HG03460 (cell line): Measurements from ENCODE around the gene SLC35D1.

ENCODE experiments used
- ATAC-seq: cut with Tn5 transposase; IDR thresholded peaks from one replicate; pipeline ENCODE4 v1.9.1; 2021; ENCODE audit not compliant: unreplicated experiment

The SLC35D1 gene

GRCh38 chr1:67044631-67045270 is 9.2 kb downstream of the SLC35D1 start:
- no peak for ATAC-seq

GRCh38 chr1:67043366-67043765 is 10.6 kb downstream of the SLC35D1 start:
- no peak for ATAC-seq

- ATAC-seq, result no peak
These were observed 12.0 kb downstream of the SLC35D1 start for GRCh38 chr1:67041841-67042503.

- ATAC-seq, result no peak
These were observed 13.5 kb downstream of the SLC35D1 start for GRCh38 chr1:67040405-67040804.

- ATAC-seq, result no peak
These were observed 22.1 kb downstream of the SLC35D1 start for GRCh38 chr1:67031859-67032247.

- no peak for ATAC-seq
These were observed 22.7 kb downstream of the SLC35D1 start for GRCh38 chr1:67031121-67031858.

- ATAC-seq, result no peak
These were observed 24.5 kb downstream of the SLC35D1 start for GRCh38 chr1:67029472-67029871.

- no peak for ATAC-seq
These were observed 33.2 kb downstream of the SLC35D1 start for GRCh38 chr1:67020765-67021164.

GRCh38 chr1:67020304-67020703 is 33.6 kb downstream of the SLC35D1 start:
- ATAC-seq, result no peak

GRCh38 chr1:67019600-67020136 is 34.3 kb downstream of the SLC35D1 start:
- no peak for ATAC-seq

- ATAC-seq, result no peak
These were observed 34.8 kb downstream of the SLC35D1 start for GRCh38 chr1:67019121-67019520.

- no peak for ATAC-seq
These were observed 35.4 kb downstream of the SLC35D1 start for GRCh38 chr1:67018574-67018973.

- ATAC-seq, result no peak
These were observed 40.4 kb downstream of the SLC35D1 start for GRCh38 chr1:67013573-67013972.

GRCh38 chr1:67009792-67010191 is 44.2 kb downstream of the SLC35D1 start:
- no peak for ATAC-seq

- no peak for ATAC-seq
These were observed 48.9 kb downstream of the SLC35D1 start for GRCh38 chr1:67005068-67005467.

- ATAC-seq, result no peak
These were observed 49.8 kb downstream of the SLC35D1 start for GRCh38 chr1:67004176-67004575.

GRCh38 chr1:67001682-67002425 is 52.1 kb downstream of the SLC35D1 start:
- no peak for ATAC-seq

- no peak for ATAC-seq
These were observed 54.1 kb downstream of the SLC35D1 start for GRCh38 chr1:66999640-67000400.

GRCh38 chr1:66998972-66999371 is 55.0 kb downstream of the SLC35D1 start:
- no peak for ATAC-seq

GRCh38 chr1:66996018-66996682 is 57.8 kb downstream of the SLC35D1 start:
- no peak for ATAC-seq
